Esophagus mucosa (tissue), 1 donor: ENCODE results near the gene TNPO2. TPM values are rescaled to one million over a fixed set of nuclear protein-coding genes. Genes with fewer than 3 reads are reported as not detected.
"Not testable (repeated sequence)": the region's sequence is repeated elsewhere in the genome, so short reads cannot be mapped to it uniquely, and the experiment has no call there.

Experiments
- ATAC-seq: fragments of 200-7000 bp; cut with Tn5 transposase; one replicate; pipeline ENCODE4 v1.9.1; 2020
- total RNA-seq: library from RNA; stranded (reverse); gene quantifications from one replicate; pipeline ENCODE4 v1.2.4, GENCODE V29; 2023
- donor health status: DM: yes; HTN: yes; CAD: no.

The TNPO2 gene
- total RNA-seq, 1 donor from 2014 or later, result 36.0 TPM

GRCh38 chr19:12736995-12737834, 13.5 kb upstream of the TNPO2 start, which contains the start of gene GET3:
TSS of gene GET3 (plus strand) at chr19:12737497. CDS start at chr19:12737506, 9 bp downstream.
- peak; percentile 89 for ATAC-seq

- ATAC-seq, result no peak
These were observed 9.9 kb upstream of the TNPO2 start for GRCh38 chr19:12733369-12734214.

- no peak for ATAC-seq
These were observed 7.6 kb upstream of the TNPO2 start for GRCh38 chr19:12731337-12731736.

GRCh38 chr19:12730064-12730463, 6.3 kb upstream of the TNPO2 start:
- no peak for ATAC-seq

GRCh38 chr19:12727745-12728433, 4.2 kb upstream of the TNPO2 start:
- ATAC-seq, result peak; percentile 16

- no peak for ATAC-seq
These were observed 3.2 kb upstream of the TNPO2 start for GRCh38 chr19:12726988-12727316.

GRCh38 chr19:12725612-12726011, 1.9 kb upstream of the TNPO2 start:
- ATAC-seq, result not testable (repeated sequence)

- ATAC-seq, result no peak
These were observed 421 bp downstream of the TNPO2 start for GRCh38 chr19:12723381-12723640.

- peak; percentile 87 for ATAC-seq
These were observed 959 bp downstream of the TNPO2 start for GRCh38 chr19:12722566-12723380.

GRCh38 chr19:12721656-12722565, 1.8 kb downstream of the TNPO2 start:
- ATAC-seq, result peak; percentile 70

- peak; percentile 2 for ATAC-seq
These were observed 2.7 kb downstream of the TNPO2 start for GRCh38 chr19:12720851-12721655.

GRCh38 chr19:12720296-12720695, 3.4 kb downstream of the TNPO2 start:
- ATAC-seq, result no peak

- no peak for ATAC-seq
These were observed 7.8 kb downstream of the TNPO2 start for GRCh38 chr19:12715929-12716328.

GRCh38 chr19:12715102-12715501, 8.6 kb downstream of the TNPO2 start:
- no peak for ATAC-seq

GRCh38 chr19:12713304-12713703, 10.4 kb downstream of the TNPO2 start:
- not testable (repeated sequence) for ATAC-seq

- not testable (repeated sequence) for ATAC-seq
These were observed 11.7 kb downstream of the TNPO2 start for GRCh38 chr19:12712077-12712476.

GRCh38 chr19:12711187-12711586, 12.5 kb downstream of the TNPO2 start:
- ATAC-seq, result no peak

- no peak for ATAC-seq
These were observed 15.1 kb downstream of the TNPO2 start for GRCh38 chr19:12708641-12709040.

- peak; percentile 6 for ATAC-seq
These were observed 17.4 kb downstream of the TNPO2 start for GRCh38 chr19:12706332-12706718.

- peak; percentile 3 for ATAC-seq
These were observed 17.9 kb downstream of the TNPO2 start for GRCh38 chr19:12705654-12706331.
